Bronchial epithelial cell (primary cell): Measurements from ENCODE around the gene FLG2. TPM values are rescaled to one million over a fixed set of nuclear protein-coding genes. Genes with fewer than 3 reads are reported as not detected.

Source experiments
- DNase-seq: peaks from one replicate; pipeline ENCODE4 v3.0.0-alpha.2; 2010; ENCODE audit warnings: low read depth
- FAIRE-seq: peaks from 2 replicates; lab custom pipeline; 2011; peaks lifted over from hg19 to GRCh38; lab: Jason Lieb, UNC
- H3K27me3 ChIP-seq: 2 replicates; pipeline ENCODE4 v1.5.1; 2011; ENCODE audit warnings: low read length; ENCODE audit not compliant: control insufficient read depth, insufficient read depth
- H3K36me3 ChIP-seq: 2 replicates; pipeline ENCODE4 v1.5.1; 2011; ENCODE audit warnings: low read length; ENCODE audit not compliant: control insufficient read depth, insufficient read depth
- H3K4me3 ChIP-seq: 2 replicates; pipeline ENCODE4 v1.5.1; 2011; ENCODE audit warnings: mild to moderate bottlenecking, low read depth, low read length, control low read depth
- CTCF ChIP-seq: IDR thresholded peaks from 2 replicates; pipeline ENCODE4 v1.5.1; 2011; ENCODE audit warnings: mild to moderate bottlenecking, moderate library complexity, low read length, control low read depth, inconsistent platforms; ENCODE audit not compliant: insufficient read depth, severe bottlenecking
- total RNA-seq: library from RNA; depleted of rRNA; stranded (reverse); fragments of >200 nt; gene quantifications from 2 replicates; pipeline ENCODE4 v1.2.1, GENCODE V29; 2014

FLG2 gene
- under 0.01 TPM in 2 replicates for total RNA-seq

GRCh38 chr1:152359906-152360305 lies at the start of gene FLG2:
Gene FLG2, minus strand, starts transcription at chr1:152360006. Its CDS starts 1,122 bp downstream, at chr1:152358884.
- TF ChIP-seq CTCF: no peak
- Histone ChIP-seq H3K4me3 (no peak within 1 kb of the TSS), H3K36me3 (no peaks in the 10 kb centered on the region), H3K27me3 (no peaks in the 10 kb centered on the region)
- no peak for FAIRE-seq
- DNase-seq: no peak

GRCh38 chr1:152408664-152409063 lies 48.9 kb upstream of the FLG2 start:
- FAIRE-seq: no peak
- peaks cover 2% of the 10 kb centered on the region for H3K27me3 ChIP-seq
- no peak overlapping the region for H3K4me3 ChIP-seq
- no peaks in the 10 kb centered on the region for H3K36me3 ChIP-seq
- no peak for TF ChIP-seq CTCF
- no peak for DNase-seq

GRCh38 chr1:152398812-152399698 lies 39.2 kb upstream of the FLG2 start:
- peak; percentile 91 for FAIRE-seq
- peak; percentile 78 for TF ChIP-seq CTCF
- Histone ChIP-seq H3K36me3 (no peaks in the 10 kb centered on the region), H3K4me3 (no peak overlapping the region), H3K27me3 (peaks cover 14% of the 10 kb centered on the region)
- DNase-seq: peak; percentile 58

GRCh38 chr1:152397474-152397873 lies 37.7 kb upstream of the FLG2 start:
- no peak for FAIRE-seq

GRCh38 chr1:152394151-152394550 lies 34.3 kb upstream of the FLG2 start:
- TF ChIP-seq CTCF: no peak
- Histone ChIP-seq H3K27me3 (peaks cover 25% of the 10 kb centered on the region), H3K36me3 (no peaks in the 10 kb centered on the region), H3K4me3 (no peak overlapping the region)
- FAIRE-seq (no peak), DNase-seq (no peak)

More at GRCh38 chr1:152397474-152397873, 37.7 kb upstream of the FLG2 start:
- DNase-seq: no peak
- peaks cover 14% of the 10 kb centered on the region for H3K27me3 ChIP-seq
- no peaks in the 10 kb centered on the region for H3K36me3 ChIP-seq
- no peak overlapping the region for H3K4me3 ChIP-seq
- peak; percentile 7 for TF ChIP-seq CTCF
